ENCODE results near the gene CENPU.
"Not testable (repeated sequence)": the region's sequence is repeated elsewhere in the genome, so short reads cannot be mapped to it uniquely, and the experiment has no call there.

CENPU gene

DNA sequence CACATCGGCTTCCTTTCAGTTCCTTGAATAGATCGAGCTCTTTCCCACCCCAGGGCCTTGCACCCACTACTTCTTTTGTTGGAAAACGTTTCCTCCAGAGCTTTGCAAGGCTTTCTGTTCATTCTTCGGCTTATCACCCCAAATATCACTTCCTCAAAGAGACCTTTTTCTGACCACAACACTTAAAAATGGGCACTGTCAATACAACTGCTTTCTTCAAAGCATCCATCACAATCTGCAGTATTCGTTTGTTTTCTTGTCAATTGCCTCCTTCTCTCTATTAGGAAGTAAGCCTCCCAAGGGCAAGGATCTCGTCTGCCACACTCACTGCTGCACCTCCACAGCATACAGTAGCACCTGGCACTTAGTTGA is 17.7 kb upstream of the CENPU start:
- no peak for DNase-seq (ENCODE audit: low read depth)

DNA sequence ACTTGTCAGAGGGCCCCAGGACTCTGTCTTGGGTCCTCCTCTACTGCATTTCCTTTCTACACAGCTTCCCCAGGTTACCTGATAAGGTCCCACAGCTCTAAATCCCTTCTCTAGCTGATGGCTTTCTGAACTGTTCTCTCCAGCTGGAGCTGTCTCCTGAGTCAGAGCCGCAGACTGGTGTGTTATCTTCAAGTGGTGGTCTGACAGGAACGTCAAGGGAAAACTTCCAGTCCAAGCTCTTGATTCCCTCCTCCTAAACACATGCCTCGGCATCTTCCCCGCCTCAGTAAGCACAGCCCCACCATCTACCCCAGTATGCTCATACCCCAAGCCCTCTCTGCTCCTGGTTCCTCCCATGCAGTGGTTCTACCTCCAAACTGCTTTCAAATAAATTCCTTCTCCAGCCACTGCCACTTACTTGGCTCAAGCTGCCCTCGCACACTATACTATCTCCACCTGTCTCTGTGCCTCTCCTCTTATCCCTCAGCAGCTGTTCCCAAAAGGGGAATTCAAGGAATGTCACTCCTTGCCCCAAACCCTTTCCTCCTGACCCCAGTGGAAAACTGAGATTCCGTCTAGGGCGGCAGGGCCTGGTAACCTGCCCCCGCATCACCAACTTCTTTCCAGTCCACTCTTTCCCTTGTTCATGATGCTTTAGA is 17.2 kb upstream of the CENPU start:
- no peak for DNase-seq (ENCODE audit: low read depth)

DNA sequence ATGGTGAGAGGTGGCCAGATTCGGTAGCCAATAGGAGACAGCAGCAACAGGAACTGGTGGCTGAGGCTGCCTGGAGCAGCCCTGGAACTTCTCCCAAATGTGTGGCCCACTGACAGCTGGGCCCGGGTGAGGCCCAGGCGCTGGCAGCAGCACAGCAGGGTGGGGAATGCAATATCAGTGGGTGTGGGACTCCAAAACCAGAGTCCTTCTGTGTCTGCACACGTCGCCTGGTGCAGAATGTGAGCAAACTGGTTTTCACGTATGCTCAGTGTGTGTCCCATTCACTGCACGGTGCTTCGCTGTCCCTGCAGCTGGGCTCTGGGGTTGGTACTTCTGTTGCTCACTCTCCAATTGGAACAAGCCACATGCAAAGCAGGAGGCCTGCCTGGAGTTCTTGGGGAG is 14.4 kb upstream of the CENPU start:
- no peak for DNase-seq (ENCODE audit: low read depth)

DNA sequence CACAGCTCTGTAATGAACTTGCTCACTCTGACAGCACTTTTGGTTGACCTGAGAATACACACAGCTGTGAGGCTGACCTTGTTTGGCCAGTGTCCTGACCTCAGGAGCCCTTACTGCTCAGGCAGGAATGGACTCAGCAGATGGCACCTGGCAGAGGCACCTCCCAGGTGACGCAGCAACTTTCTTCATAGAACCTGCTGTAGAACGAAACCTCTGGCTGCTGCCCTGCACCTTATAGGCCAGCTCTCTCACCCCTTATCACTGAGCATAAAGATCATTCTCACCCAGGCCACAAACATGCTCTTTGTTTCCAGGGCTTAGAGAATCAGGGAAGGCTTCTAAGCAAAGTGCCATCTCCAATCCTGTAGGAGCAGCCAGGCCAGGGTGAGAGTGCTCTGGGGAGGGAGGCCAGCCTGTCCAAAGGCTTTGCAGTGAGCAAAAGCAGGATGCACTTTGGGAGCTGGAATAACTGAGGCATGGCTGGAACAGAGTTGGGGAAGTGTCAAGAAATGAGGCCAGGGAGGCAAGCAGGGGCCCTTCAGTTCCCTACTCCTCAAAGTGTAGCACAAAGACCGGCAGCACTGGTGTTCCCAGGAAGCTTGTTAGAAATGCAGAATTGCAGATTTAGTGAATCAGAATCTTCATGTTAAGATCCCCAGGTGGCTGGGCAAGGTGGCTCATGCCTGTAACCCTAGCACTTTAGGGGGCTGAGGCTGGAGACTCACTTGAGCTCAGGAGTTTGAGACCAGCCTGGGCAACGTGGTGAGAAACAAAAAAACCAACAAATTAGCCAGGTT is 13.3 kb upstream of the CENPU start:
- no peak for DNase-seq (ENCODE audit: low read depth)

DNA sequence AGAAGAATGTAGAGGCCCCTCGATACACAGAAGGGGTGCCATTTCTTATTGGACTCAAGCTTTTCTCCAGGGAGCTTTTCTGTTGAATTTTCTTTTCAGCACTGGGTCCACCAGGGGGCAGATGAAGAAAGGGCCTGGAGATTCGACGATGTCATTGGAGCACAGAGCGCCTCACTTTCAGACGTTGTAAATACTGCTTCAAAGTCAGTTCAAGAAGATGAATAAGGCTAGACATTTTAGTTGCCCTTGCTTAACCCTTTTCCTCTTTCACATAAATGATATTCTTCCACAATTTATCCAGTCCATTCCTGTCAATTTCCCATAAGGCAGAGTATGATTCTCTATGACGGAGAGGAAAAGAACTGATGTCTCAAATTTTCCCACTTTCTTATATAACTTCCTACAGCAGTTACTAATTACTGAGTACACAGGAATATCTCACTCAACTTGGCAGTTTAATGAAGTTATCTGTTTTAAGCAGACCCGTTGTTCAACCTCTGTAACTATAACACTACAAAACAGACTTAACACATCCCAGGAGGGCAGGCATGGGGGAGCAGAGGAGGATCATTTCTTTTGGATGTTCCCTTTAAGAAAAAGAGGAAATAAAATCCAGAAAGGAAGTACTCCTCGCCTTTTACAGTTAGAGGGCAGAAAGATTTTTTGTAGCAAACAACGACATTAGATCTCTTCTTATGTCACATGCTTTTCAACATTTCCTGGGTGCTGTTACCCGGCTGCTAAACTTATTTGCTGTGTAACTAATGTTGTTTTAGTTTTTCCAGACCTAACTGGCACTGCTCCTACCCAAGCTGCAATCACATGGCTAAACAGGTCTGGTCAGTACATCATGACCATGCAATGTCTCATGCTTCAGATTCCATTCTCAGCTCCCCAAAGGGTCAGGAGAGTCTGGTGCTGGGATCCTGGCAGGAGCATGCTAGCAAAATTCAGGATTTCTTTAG is 12.2 kb upstream of the CENPU start:
- peak; percentile 63 for DNase-seq (ENCODE audit: low read depth)

DNA sequence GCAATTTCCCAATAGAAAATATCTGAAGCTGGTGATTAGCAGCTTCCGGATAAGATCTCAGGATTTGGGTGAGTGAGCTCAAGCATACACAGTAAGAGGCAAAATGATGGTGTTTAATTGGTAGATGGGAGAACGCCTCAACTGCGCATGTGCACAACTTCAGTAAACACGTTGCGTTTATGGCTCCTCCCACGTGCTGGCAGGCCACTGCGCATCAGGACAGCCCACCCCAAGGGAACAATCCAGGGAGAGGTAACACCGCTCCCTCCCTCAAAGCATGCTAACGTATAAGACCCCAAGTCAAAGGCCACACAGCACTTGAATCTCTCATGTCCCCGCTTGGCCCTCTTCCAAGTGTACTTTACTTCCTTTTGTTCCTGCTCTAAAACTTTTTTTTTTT is 10.3 kb upstream of the CENPU start:
- DNase-seq (ENCODE audit: low read depth) = no peak

DNA sequence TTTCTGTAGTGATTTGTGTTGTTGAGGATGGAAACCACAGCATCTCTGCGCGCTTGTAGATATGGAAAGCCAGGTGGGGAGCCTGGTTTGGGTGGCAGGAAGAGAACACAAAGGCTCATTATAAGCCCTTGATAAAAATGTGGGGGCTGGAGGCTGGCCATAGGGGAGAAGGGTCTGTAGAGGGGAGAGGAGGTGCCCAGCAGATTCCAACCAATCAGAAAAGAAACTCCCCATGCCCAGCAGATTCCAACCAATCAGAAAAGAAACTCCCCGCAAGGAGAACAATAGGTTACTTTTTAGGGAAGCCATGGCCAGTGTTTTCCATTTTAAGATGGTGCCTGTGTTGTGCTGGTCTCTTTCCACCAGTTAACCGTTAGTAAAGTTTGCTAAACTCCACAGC is 9.8 kb upstream of the CENPU start:
- no peak for DNase-seq (ENCODE audit: low read depth)

DNA sequence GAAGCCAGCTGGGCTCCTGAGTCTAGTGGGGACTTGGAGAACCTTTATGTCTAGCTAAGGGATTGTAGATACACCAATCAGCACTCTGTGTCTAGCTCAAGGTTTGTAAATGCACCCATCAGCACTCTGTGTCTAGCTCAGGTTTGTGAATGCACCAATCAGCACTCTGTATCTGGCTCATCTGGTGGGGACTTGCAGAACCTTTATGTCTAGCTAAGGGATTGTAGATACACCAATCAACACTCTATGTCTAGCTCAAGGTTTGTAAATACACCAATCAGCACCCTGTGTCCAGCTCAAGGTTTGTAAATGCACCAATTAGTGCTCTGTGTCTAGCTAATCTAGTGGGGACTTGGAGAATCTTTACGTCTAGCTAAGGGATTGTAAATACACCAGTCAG is 7.8 kb upstream of the CENPU start:
- not testable (repeated sequence) for DNase-seq (ENCODE audit: low read depth)

DNA sequence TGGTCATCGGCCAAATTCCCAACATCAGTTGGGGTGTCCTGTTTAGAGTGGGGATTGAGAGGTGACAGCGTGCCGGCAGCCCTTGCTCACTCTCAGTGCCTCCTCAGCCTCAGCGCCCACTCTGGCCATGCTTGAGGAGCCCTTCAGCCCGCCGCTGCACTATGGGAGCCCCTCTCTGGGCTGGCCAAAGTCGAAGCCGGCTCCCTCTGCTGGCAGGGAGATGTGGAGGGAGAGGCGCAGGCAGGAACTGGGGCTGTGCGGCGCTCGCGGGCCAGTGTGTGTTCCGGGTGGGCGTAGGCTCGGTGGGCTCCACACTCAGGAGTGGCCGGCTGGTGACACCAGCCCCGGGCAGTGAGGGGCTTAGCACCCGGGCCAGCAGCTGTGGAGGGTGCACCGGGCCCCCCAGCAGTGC is 7.1 kb upstream of the CENPU start:
- no peak for DNase-seq (ENCODE audit: low read depth)

DNA sequence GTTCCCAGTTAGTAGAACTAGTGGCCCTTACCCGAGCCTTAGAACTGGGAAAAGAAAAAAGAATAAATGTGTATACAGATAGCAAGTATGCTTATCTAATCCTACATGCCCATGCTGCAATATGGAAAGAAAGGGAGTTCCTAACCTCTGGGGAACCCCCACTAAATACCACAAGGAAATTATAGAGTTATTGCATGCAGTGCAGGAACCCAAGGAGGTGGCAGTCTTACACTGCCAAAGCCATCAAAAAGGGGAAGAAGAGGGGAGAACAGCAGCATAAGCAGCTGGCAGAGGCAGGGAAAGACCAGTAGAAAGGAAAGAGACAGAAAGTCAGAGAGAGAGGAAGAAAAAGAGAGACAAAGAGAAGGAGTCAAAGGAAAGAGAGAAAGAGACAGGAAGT is 5.7 kb upstream of the CENPU start:
- DNase-seq (ENCODE audit: low read depth) = not testable (repeated sequence)

DNA sequence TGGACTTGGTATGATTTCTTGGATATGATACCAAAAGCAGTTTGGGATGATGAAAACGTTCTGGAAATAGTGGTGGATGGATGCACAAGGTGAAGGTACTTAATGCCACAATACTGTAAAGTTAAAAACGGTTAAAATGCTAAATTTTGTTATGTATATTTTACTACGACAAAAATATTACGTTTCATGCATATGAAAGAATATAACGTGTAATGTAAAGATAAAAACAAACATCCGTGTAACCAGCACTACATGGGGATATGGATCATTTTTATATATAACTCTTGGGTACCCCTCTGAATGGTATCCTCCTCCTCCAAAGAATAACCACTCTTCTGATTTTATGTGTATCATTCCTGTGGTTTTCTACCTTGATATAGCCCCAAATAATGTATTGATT is 862 bp upstream of the CENPU start:
- DNase-seq (ENCODE audit: low read depth) = no peak

DNA sequence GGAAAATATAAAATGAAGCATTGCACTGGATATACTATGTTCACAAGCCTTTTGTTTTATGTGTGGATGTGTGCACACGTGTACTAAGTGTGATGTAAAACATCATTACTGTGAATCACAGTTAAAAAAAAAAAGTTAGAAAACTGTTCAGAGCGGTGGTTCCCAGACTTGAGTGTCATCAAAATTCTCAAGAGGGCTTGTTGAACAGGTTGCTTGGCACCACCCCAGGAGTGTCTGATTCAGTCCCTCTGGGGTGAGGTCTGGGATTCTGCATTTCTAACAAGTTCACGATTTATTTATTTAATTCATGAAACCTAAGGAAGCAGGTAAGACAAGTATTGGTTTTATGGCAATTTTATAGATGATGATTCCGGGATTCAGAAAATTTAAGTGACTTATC is 1.8 kb downstream of the CENPU start:
- no peak for DNase-seq (ENCODE audit: low read depth)

DNA sequence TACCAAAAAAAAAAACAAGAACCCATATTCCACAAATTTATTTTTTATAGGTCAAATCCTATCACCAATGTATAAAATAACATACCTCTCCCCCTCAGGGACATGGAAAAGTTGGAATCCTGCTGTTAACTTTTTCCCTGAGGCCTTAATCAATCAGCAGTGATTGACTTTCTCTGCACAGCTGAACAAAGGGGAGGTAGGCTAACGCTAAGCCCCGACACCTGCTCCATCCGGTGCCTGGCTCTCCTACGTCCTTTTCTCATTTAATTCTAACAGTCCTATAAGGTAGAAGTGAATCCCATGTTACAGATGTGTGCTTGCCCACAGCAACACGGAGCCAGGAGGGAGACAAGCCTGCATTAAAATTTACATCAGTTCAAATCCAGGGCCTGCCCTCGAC is 2.8 kb downstream of the CENPU start:
- DNase-seq (ENCODE audit: low read depth) = no peak

DNA sequence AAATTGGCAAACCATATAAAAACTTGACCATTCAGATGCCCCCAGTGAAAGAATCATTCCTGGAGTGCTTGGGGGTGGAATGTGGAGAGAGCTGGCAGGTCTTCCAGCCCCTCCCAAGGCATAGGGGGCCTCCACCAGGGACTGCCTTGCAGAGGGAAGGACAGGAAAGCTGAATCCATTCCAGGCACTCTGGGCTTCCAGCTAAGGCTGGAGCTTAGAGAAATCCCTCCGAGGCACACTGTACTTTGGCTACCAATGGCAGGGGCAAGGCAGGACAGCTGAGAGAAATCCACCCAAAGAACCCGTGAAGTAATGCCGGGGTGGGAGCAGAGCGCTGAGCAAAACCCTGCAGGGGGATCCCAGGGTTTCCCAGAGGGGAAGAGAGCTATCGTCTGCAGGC is 4.0 kb downstream of the CENPU start:
- DNase-seq (ENCODE audit: low read depth) = no peak

DNA sequence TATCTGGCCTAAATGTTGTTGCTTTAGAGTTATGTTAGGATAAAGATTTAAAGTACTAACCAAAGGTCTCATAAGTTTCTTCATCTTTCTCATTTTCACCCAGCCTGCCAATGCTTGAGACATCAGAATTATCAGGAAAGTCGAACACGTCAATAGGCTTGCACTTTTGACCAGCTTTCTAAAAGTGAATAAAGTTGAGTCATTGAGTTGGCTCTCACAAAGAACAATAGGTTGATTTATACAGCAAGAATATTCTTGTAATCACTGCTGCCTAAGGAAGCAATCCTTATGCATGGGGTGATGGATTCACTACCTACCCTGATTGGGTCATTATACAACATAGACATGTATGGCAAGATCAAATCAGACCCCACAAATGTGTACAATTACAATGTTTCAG is 5.0 kb downstream of the CENPU start:
- DNase-seq (ENCODE audit: low read depth) = no peak

DNA sequence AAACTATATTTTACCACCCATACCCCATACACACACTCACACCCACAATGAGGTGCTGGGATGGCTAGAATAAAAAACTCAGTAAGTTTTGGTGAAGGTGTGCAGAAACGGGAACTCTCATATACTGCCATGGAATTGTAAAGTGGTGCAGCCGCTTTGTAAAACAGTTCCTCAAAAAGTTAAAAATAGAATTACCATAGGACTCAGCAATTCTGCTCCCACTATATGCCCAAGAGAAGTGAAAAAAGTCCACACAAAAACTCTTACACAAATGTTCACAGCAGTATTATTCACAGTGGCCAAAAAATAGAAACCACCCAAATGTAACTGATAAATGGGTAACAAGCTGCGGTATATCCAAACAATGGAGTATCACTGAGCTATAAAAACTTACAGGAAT is 6.5 kb downstream of the CENPU start:
- DNase-seq (ENCODE audit: low read depth) = no peak

DNA sequence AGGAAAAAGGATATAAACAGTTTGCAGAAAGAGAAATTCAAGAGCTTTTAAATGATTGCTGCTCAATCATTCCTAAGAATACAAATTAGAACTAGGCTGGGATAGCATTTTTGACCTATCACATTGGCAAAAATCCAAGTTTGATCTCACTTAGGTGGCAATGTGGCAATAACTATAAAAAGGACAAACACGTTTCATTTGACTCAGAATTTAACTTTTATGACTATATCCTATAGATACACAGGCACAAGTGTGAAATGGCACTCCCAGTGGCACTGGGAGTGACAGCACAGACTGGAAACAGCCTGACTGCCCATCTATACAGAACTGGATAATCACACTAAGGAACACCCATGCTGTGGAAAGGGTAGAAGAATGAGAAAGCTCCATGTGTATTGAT is 11.1 kb downstream of the CENPU start:
- no peak for DNase-seq (ENCODE audit: low read depth)

DNA sequence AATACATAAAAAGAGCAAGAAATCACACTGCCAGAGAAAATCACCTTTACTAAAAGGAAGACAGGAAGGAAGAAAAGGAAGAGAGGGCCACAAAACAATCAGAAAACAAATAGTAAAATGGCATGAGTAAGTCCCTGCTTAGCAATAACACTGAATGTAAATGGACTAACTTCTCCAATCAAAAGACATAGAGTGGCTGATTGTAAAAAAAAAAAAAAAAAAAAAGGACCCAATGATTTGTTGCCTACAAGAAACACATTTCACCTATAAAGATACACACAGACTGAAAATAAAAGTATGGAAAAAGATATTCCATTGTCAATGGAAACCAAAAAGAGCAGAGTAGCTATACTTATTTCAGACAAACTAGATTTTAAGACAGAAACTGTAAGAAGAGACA is 12.6 kb downstream of the CENPU start:
- no peak for DNase-seq (ENCODE audit: low read depth)

DNA sequence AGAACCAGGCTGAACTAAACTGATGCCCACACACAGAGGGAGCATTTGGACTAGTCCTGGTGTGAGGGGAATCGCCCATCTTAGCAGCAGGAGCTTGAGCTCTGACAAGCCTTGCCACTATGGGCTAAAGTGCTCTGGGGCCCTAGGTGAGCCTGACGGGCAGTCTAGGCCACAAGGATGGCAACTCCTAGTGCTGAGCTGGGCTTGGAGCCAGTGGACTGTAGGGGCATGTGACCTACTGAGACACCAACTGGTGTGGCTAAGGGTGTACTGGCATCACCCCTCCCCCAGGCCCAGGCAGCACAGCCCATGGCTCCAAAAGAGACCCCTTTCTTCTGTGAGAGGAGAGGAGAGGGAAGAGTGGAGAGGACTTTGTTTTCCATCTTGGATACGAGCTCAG is 14.5 kb downstream of the CENPU start:
- DNase-seq (ENCODE audit: low read depth) = no peak

DNA sequence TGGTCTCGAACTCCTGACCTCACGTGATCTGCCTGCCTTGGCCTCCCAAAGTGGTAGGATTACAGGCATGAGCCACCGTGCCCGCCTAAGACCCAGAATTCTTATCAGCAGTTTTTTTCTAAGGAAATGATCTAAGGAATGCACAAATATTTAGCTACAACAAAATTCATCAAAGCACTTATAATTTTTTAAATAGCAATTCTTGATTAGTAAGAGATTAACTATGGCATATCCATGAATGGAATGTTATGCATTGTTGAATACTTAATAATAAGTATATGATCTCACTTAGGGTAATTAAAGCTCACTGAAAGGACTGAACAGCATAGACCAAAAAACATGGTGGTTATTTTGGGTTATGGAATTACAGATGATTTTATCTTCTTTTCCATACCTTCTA is 18.4 kb downstream of the CENPU start:
- no peak for DNase-seq (ENCODE audit: low read depth)

DNA sequence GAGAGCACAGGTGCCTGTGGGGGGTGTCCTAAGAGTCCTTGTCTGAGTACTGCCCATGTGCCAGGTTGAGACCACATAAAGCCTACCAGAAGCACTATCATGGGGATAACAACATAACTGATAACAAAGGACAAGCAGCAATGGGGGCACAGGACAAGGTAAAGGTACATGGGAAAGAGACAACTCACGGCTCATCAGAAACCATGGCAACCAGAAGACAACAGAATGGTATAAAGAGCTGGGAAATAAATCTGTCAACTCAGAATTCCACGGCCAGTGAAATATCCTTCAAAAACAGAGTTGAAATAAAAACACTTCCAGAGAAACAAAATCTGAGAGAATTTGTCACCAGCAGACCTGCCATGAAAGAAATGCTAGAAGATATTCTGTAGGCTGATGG is 20.0 kb downstream of the CENPU start:
- DNase-seq (ENCODE audit: low read depth) = no peak

DNA sequence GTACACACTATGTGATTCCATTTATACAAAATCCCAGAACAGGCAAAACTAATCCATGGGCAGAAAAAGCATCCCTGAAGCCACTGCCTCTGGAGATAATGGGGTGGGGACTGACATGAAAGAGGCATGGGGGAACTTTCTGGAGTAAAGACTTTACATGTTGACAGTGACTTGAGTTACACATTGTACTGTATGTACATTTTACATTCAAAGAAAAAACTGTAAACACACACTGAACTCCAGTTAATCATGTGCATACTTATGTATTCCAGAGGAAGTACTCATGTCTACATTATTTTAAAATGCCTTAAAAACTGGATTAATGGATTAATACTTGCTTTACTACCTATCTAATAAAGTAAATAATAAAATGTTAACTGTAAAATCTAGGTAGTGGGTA is 21.6 kb downstream of the CENPU start:
- DNase-seq (ENCODE audit: low read depth) = no peak

DNA sequence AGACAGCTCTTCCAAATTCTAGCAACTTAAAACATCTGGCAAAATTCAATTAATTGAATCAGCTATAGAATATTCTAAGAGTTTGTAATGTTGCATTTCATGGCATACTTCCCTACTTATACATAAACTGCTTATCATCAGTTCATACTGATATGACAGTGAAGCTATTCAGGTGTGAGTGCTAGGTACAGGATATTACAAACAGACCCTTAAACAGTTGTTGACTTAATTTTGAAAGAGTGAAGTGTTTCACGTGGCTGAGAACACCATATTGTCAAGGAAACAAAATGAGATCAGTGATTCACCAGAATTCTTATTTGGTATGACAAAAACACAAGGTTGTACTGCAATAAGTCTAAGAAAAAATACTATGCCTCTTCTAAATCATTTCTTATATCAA is 27.4 kb downstream of the CENPU start:
- no peak for DNase-seq (ENCODE audit: low read depth)

All from stimulated activated CD8-positive, alpha-beta memory T cell treated with anti-CD3 and anti-CD28 coated beads, Interleukin-12 subunit alpha, Interleukin-12 subunit beta, amount 100 ng/mL, for 1 hour (primary cell).